ENCODE measurements around the gene FURIN. TPM values are rescaled to one million over a fixed set of nuclear protein-coding genes. Genes with fewer than 3 reads are reported as not detected.

The FURIN gene
- total RNA-seq, 1 donor from 2014 or later = 97.7 TPM

DNA sequence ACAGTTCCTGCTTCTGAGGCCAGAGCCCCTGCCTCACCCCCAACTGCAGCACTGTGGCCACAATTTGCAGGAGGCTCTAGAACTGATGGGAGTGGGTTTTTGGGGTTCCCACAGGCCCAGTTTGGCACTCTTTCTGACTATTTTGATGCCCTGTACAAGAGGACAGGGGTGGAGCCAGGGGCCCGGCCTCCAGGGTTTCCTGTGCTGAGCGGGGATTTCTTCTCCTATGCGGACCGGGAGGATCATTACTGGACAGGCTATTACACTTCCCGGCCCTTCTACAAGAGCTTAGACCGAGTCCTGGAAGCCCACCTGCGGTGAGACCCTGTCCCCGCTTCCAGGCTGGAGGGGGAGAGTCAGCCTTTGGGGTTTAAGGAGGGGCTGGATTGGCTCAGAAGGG lies 41.6 kb downstream of the FURIN start:
- H3K4me1 Mint-ChIP-seq = peaks cover 1% of the 10 kb centered on the region
- peaks cover 21% of the 10 kb centered on the region for H3K36me3 Mint-ChIP-seq
- H3K9me3 Mint-ChIP-seq = no peaks in the 10 kb centered on the region

DNA sequence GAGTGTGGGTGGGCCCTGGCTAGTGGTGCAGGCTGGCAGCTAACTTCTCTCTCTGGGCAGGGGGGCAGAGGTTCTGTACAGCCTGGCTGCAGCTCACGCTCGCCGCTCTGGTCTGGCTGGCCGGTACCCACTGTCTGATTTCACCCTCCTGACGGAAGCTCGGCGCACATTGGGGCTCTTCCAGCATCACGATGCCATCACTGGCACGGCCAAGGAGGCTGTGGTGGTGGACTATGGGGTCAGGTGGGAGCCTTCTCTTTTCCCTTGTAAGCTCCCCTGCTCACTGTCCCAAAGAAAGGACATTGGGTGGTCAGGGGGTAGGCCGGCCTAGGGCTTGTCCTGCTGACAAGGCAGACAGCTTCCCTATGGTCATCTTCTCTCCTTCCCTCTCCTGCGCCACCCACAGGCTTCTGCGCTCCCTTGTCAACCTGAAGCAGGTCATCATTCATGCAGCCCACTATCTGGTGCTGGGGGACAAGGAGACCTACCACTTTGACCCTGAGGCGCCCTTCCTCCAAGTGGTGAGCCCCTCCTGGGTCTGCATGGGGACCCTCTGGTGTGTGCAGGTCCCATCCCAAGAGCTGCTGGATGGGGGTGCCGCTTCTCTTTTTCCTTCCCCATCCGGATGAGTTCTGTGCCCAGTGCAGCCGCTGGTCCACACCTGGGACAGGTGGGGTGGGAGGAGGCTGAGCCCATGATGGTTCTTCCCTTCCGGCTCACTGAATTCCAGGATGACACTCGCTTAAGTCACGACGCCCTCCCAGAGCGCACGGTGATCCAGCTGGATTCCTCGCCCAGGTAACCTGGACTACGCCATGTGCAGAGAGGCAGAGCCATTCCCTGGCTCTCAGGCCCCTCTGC lies 42.3 kb downstream of the FURIN start:
- Mint-ChIP-seq H3K9me3 (no peaks in the 10 kb centered on the region), H3K27ac (no peak overlapping the region), H3K4me1 (no peaks in the 10 kb centered on the region), H3K36me3 (peaks cover 21% of the 10 kb centered on the region), H3K27me3 (ENCODE audit: low read depth) (no peaks in the 10 kb centered on the region), H3K4me3 (no peak overlapping the region)
- DNase-seq (ENCODE audit: low spot score in 2 of 2, unreplicated experiment in 2 of 2) = no peak
- no peak for TF ChIP-seq CTCF (IDR thresholded peaks at IDR 0.05; ENCODE audit: unreplicated experiment)

More for the DNA sequence above, 41.6 kb downstream of the FURIN start:
- Mint-ChIP-seq H3K4me3 (no peak overlapping the region), H3K27me3 (ENCODE audit: low read depth) (no peaks in the 10 kb centered on the region), H3K27ac (no peak overlapping the region)
- no peak for TF ChIP-seq CTCF (IDR thresholded peaks at IDR 0.05; ENCODE audit: unreplicated experiment)
- no peak for DNase-seq (ENCODE audit: low spot score in 2 of 2, unreplicated experiment in 2 of 2)

- Mint-ChIP-seq H3K9me3 (no peaks in the 10 kb centered on the region), H3K36me3 (peaks cover 15% of the 10 kb centered on the region), H3K27ac (no peak overlapping the region), H3K4me1 (no peaks in the 10 kb centered on the region), H3K27me3 (ENCODE audit: low read depth) (no peaks in the 10 kb centered on the region), H3K4me3 (no peak overlapping the region)
- DNase-seq (ENCODE audit: low spot score in 2 of 2, unreplicated experiment in 2 of 2) = no peak
- no peak for TF ChIP-seq CTCF (IDR thresholded peaks at IDR 0.05; ENCODE audit: unreplicated experiment)
These were observed 42.9 kb downstream of the FURIN start for GRCh38 chr15:90911302-90911623.

DNA sequence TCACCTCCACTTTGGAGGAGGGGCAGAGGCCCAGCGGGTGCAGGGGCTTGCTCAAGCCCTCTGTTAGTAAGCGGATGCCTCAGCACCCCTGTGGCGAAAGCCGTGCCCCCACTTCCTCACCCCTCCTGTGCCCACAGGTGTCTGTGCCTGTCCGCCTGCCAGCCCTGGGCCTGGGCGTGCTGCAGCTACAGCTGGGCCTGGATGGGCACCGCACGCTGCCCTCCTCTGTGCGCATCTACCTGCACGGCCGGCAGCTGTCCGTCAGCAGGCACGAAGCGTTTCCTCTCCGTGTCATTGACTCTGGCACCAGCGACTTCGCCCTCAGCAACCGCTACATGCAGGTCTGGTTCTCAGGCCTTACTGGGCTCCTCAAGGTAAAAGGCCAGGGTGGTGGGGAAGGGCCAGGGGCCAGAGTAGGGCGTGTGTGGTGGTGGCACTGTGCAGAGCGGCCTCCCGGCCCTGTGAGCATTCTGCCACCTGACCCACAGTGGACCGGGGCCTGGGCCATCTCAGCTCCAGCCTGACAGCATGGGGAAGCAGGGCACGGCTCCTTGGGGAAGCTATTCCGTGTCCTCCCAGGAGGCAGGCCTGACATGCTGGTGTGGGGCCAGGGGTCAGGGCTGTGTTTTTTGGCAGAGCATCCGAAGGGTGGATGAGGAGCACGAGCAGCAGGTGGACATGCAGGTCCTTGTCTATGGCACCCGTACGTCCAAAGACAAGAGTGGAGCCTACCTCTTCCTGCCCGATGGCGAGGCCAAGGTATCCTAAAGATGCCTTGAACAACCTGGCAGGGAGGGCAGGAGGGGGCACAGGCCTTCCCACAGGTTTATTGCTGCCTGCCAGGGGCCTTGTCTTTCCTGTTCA lies 43.8 kb downstream of the FURIN start:
- no peak overlapping the region for H3K4me3 Mint-ChIP-seq
- TF ChIP-seq CTCF (IDR thresholded peaks at IDR 0.05; ENCODE audit: unreplicated experiment) = no peak
- no peaks in the 10 kb centered on the region for H3K9me3 Mint-ChIP-seq
- peaks cover 21% of the 10 kb centered on the region for H3K36me3 Mint-ChIP-seq
- H3K27ac Mint-ChIP-seq = no peak overlapping the region
- no peak for DNase-seq (ENCODE audit: low spot score in 2 of 2, unreplicated experiment in 2 of 2)
- no peaks in the 10 kb centered on the region for H3K4me1 Mint-ChIP-seq
- no peaks in the 10 kb centered on the region for H3K27me3 Mint-ChIP-seq (ENCODE audit: low read depth)

- Mint-ChIP-seq H3K36me3 (peaks cover 24% of the 10 kb centered on the region), H3K4me3 (no peak overlapping the region), H3K9me3 (no peaks in the 10 kb centered on the region), H3K4me1 (no peaks in the 10 kb centered on the region), H3K27ac (no peak overlapping the region), H3K27me3 (ENCODE audit: low read depth) (no peaks in the 10 kb centered on the region)
- DNase-seq (ENCODE audit: low spot score in 2 of 2, unreplicated experiment in 2 of 2) = no peak
- no peak for TF ChIP-seq CTCF (IDR thresholded peaks at IDR 0.05; ENCODE audit: unreplicated experiment)
These were observed 44.3 kb downstream of the FURIN start for GRCh38 chr15:90912770-90913075.

Data from mesothelial cell of epicardium (in vitro differentiated cells).